Chondrocyte (in vitro differentiated cells): ENCODE results near the gene PTPRN2. TPM values are rescaled to one million over a fixed set of nuclear protein-coding genes. Genes with fewer than 3 reads are reported as not detected.
"Not testable (repeated sequence)": the region's sequence is repeated elsewhere in the genome, so short reads cannot be mapped to it uniquely, and the experiment has no call there.

ENCODE experiments used
- DNase-seq: peaks from one replicate; pipeline ENCODE4 v3.0.0; 2021; ENCODE audit warnings: mixed read lengths, low spot score
- H3K27ac Mint-ChIP-seq: one replicate; pipeline ENCODE4 v1.8.0; 2021; ENCODE audit warnings: mild to moderate bottlenecking, moderate library complexity, mixed read lengths; ENCODE audit not compliant: unreplicated experiment
- H3K27me3 Mint-ChIP-seq: 2 replicates; pipeline ENCODE4 v1.8.0; 2021; ENCODE audit warnings: low read depth, mixed read lengths
- H3K36me3 Mint-ChIP-seq: 2 replicates; pipeline ENCODE4 v1.8.0; 2021; ENCODE audit warnings: low read depth, mixed read lengths
- H3K4me1 Mint-ChIP-seq: 2 replicates; pipeline ENCODE4 v1.8.0; 2021; ENCODE audit warnings: low read depth, mild to moderate bottlenecking, mixed read lengths
- H3K4me3 Mint-ChIP-seq: one replicate; pipeline ENCODE4 v1.8.0; 2021; ENCODE audit warnings: mild to moderate bottlenecking, moderate library complexity, mixed read lengths; ENCODE audit not compliant: unreplicated experiment
- H3K9me3 Mint-ChIP-seq: 2 replicates; pipeline ENCODE4 v1.8.0; 2021; ENCODE audit warnings: low read depth, mixed read lengths
- total RNA-seq: library from RNA; stranded (reverse); gene quantifications from 3 replicates; pipeline ENCODE4 v1.2.1, GENCODE V29; 2021
- TF ChIP-seq, protein P1 (sequence below): fragments of 200-600 bp; sonication (generic); IDR thresholded peaks from 2 replicates; pipeline ENCODE4 v1.5.0; 2021; ENCODE audit warnings: antibody characterized with exemption, mild to moderate bottlenecking, moderate library complexity

Gene PTPRN2
- total RNA-seq, 1 donor from 2014 or later, result 0.30 TPM

DNA sequence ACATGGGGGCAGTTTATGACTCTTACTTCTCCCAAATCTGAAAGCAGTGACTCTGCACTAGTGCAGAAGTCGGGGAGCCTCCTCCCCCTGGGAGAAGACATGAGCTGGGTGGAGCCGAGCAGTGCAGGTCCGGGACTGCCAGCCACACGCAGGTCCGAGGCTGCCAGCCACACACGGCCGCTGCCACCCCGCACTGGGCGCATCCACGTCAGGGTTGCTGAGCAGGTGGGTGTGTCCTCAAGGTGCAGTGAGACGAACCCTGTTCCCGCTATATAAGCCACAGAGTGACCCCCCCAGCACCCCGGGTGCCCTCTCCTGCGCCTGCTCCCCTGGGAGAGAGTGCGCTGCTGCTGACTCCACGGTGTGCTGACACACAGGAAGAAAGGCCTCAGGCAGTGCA, 430.2 kb downstream of the PTPRN2 start:
- Mint-ChIP-seq H3K27ac (no peak overlapping the region), H3K4me1 (no peaks in the 10 kb centered on the region), H3K4me3 (no peak overlapping the region), H3K27me3 (no peaks in the 10 kb centered on the region), H3K36me3 (no peaks in the 10 kb centered on the region), H3K9me3 (peaks cover 49% of the 10 kb centered on the region)
- DNase-seq, result no peak
- TF ChIP-seq, protein P1, sequence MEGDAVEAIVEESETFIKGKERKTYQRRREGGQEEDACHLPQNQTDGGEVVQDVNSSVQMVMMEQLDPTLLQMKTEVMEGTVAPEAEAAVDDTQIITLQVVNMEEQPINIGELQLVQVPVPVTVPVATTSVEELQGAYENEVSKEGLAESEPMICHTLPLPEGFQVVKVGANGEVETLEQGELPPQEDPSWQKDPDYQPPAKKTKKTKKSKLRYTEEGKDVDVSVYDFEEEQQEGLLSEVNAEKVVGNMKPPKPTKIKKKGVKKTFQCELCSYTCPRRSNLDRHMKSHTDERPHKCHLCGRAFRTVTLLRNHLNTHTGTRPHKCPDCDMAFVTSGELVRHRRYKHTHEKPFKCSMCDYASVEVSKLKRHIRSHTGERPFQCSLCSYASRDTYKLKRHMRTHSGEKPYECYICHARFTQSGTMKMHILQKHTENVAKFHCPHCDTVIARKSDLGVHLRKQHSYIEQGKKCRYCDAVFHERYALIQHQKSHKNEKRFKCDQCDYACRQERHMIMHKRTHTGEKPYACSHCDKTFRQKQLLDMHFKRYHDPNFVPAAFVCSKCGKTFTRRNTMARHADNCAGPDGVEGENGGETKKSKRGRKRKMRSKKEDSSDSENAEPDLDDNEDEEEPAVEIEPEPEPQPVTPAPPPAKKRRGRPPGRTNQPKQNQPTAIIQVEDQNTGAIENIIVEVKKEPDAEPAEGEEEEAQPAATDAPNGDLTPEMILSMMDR, result no peak

DNA sequence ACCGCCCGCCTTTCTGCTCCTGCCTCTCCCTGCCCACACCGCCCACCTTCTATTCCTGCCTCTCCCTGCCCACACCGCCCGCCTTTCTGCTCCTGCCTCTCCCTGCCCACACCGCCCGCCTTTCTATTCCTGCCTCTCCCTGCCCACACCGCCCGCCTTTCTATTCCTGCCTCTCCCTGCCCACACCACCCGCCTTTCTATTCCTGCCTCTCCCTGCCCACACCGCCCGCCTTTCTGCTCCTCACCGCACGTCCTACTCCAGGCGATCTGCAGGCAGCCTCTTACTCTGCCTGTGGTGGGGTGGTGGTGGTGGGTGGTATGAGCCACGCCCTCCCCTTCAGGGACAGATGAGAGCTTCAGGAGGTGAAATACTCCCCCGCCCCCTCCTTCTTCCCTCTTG, 436.4 kb downstream of the PTPRN2 start:
- H3K27me3 Mint-ChIP-seq, H3K36me3 Mint-ChIP-seq, H3K4me1 Mint-ChIP-seq, H3K27ac Mint-ChIP-seq, H3K4me3 Mint-ChIP-seq: not testable (repeated sequence)
- H3K9me3 Mint-ChIP-seq, result peaks cover 29% of the 10 kb centered on the region
- peak; percentile 99 for DNase-seq

DNA sequence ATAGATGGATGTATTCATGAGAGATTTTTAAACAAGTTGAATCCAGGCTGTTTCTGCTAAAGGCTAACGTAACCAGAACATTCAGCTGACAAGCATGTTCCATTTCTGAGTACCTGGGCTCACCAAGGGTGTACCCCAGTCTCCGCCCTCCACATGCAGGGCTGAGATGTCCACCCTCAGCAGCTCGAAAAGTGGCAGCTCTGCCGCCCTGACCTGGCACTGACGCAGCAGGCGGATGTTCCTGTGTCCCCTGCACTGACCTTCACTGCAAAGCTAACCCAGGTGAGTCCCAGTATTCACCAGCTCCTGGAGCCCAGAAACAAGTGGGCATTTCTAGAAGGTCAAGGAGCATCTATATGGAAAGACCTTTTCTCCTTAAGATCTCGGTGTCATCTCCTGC, 437.4 kb downstream of the PTPRN2 start:
- H3K27me3 Mint-ChIP-seq, result no peaks in the 10 kb centered on the region
- peaks cover 24% of the 10 kb centered on the region for H3K9me3 Mint-ChIP-seq
- H3K36me3 Mint-ChIP-seq, result no peaks in the 10 kb centered on the region

DNA sequence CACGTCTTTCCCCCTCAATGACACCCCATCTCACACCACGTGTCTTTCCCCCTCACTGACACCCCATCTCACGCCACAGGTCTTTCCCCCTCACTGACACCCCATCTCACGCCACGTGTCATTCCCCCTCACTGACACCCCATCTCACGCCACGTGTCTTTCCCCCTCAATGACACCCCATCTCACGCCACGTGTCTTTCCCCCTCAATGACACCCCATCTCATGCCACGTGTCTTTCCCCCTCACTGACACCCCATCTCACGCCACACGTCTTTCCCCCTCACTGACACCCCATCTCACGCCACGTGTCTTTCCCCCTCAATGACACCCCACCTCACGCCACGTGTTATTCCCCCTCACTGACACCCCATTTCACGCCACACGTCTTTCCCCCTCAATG, 440.2 kb downstream of the PTPRN2 start:
- DNase-seq, H3K27ac Mint-ChIP-seq, H3K4me3 Mint-ChIP-seq, H3K4me1 Mint-ChIP-seq, H3K36me3 Mint-ChIP-seq, H3K27me3 Mint-ChIP-seq: not testable (repeated sequence)
- peaks cover 17% of the 10 kb centered on the region for H3K9me3 Mint-ChIP-seq

More for the DNA sequence above, 437.4 kb downstream of the PTPRN2 start:
- Mint-ChIP-seq H3K27ac (no peak overlapping the region), H3K4me3 (no peak overlapping the region), H3K4me1 (no peaks in the 10 kb centered on the region)
- TF ChIP-seq, protein P1, result no peak
- no peak for DNase-seq

DNA sequence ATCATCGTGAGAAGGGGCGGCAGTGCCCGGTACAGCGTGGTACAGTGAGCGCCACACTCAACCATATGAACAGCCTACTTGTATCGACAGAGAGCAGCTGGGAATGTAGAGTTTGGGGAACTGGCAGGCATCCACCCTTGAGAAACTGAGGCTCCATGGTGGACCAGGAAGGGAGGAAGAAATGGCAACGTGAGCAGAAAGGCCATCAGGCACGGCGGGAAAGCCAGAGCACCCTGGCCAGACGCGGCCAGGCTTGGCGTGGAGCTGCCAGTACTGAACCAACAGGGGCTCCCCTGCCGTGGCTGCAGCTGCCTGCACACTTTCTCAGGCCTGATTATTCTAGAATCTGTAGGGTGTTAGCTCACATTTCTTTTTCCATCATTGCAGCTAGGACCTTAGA, 442.3 kb downstream of the PTPRN2 start:
- no peaks in the 10 kb centered on the region for H3K4me1 Mint-ChIP-seq
- no peak overlapping the region for H3K4me3 Mint-ChIP-seq
- TF ChIP-seq, protein P1, result no peak
- no peaks in the 10 kb centered on the region for H3K36me3 Mint-ChIP-seq
- H3K27me3 Mint-ChIP-seq, result no peaks in the 10 kb centered on the region
- peaks cover 17% of the 10 kb centered on the region for H3K9me3 Mint-ChIP-seq
- H3K27ac Mint-ChIP-seq, result no peak overlapping the region
- DNase-seq, result peak; percentile 52

DNA sequence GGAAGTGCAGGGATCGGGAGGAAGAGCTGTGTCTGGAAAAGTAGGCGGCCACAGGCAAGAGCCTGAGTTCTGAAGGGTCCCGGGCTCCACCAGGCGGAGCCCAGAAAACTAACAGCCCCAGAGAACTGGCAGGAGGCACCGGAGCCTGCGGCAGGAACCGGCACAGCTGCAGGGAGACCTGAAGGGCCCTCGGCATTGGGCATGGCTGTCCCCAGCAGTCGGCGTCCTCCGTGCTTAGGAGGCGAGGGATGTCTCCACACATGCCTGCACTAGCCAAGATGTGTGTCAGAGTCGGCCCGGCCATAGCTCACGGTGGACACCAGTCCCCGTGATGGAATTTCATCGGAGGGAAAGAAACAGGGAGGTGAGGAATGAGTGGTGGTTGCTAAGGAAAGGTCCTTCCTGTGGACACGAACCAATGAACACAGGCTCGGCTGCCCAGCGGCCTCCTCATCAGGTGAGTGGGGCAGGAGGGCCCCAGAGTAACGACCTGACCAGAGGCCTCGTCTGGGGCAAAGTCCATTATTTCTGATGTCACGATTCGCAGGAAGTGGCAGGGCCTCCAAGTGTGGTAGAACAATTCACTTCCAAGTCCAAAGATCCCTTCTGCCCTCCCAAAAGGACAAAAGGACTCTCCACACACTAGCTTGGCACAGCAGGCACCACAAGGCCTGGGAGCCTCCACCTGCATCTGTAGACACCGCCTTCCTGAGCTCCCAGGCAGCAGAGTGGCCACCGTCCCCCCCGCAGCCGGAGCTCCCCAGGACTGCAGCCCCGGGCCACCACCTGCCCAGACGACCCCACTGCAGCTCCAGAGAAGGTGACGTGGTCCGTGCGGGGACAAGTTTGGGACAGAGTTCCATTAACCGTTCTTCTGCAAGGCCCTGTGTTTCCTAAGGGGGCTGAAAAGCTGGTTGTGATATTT, 444.2 kb downstream of the PTPRN2 start:
- DNase-seq, result no peak
- TF ChIP-seq, protein P1, result no peak
- H3K27me3 Mint-ChIP-seq, result no peaks in the 10 kb centered on the region
- H3K27ac Mint-ChIP-seq, result no peak overlapping the region
- no peaks in the 10 kb centered on the region for H3K4me1 Mint-ChIP-seq
- H3K4me3 Mint-ChIP-seq, result no peak overlapping the region
- peaks cover 2% of the 10 kb centered on the region for H3K36me3 Mint-ChIP-seq
- H3K9me3 Mint-ChIP-seq, result peaks cover 32% of the 10 kb centered on the region
